Measurements from ENCODE around the gene IGSF21.

DNA sequence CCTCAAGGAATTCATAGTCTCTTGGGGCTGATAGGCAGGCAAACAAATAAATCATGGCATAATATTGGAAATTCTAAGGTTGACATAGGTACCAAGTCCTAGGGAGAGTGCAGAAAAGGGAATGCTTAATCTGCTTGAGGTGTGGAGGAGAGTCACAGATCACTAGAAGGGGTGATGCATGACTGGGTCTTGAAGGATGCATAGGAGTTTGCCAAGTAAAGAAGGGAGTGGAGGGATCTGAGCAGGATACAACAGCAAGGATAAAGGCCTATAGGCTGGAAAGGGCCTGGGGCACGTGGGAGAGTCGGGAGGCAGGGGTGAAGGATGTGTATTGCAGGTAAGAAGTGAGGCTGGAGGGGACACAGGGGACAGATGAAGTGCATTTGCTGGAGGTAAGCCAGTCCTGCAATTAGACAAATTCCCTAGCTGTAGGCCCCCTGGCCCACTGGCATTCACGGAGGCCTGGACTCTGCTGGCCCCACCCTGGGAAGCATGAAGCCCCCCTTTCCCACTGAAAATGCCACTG is 15.9 kb downstream of the IGSF21 start:
- TF ChIP-seq, protein P1, sequence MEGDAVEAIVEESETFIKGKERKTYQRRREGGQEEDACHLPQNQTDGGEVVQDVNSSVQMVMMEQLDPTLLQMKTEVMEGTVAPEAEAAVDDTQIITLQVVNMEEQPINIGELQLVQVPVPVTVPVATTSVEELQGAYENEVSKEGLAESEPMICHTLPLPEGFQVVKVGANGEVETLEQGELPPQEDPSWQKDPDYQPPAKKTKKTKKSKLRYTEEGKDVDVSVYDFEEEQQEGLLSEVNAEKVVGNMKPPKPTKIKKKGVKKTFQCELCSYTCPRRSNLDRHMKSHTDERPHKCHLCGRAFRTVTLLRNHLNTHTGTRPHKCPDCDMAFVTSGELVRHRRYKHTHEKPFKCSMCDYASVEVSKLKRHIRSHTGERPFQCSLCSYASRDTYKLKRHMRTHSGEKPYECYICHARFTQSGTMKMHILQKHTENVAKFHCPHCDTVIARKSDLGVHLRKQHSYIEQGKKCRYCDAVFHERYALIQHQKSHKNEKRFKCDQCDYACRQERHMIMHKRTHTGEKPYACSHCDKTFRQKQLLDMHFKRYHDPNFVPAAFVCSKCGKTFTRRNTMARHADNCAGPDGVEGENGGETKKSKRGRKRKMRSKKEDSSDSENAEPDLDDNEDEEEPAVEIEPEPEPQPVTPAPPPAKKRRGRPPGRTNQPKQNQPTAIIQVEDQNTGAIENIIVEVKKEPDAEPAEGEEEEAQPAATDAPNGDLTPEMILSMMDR (IDR thresholded peaks at IDR 0.05; ENCODE audit: control extremely low read depth in 1 of 3, insufficient read depth in 1 of 3, low read depth in 1 of 3, low read length in 3 of 3): no peak
- TF ChIP-seq POLR2AphosphoS5 (IDR thresholded peaks at IDR 0.05; ENCODE audit: low read depth, low read length): no peak
- no peak for TF ChIP-seq NANOG (IDR thresholded peaks at IDR 0.05; ENCODE audit: insufficient read depth, low read depth, low read length, poor library complexity, severe bottlenecking)
- TF ChIP-seq JUN (IDR thresholded peaks at IDR 0.05; ENCODE audit: low read depth, low read length): no peak
- TF ChIP-seq POLR2A (IDR thresholded peaks at IDR 0.05; ENCODE audit: control extremely low read depth in 1 of 2, low read depth in 2 of 2, low read length in 2 of 2): no peak
- TF ChIP-seq RBBP5 (IDR thresholded peaks at IDR 0.05; ENCODE audit: borderline replicate concordance, low read depth, low read length): no peak
- TF ChIP-seq, protein P2, sequence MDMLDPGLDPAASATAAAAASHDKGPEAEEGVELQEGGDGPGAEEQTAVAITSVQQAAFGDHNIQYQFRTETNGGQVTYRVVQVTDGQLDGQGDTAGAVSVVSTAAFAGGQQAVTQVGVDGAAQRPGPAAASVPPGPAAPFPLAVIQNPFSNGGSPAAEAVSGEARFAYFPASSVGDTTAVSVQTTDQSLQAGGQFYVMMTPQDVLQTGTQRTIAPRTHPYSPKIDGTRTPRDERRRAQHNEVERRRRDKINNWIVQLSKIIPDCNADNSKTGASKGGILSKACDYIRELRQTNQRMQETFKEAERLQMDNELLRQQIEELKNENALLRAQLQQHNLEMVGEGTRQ (IDR thresholded peaks at IDR 0.05; ENCODE audit: low read length): no peak
- no peak for TF ChIP-seq ASH2L (IDR thresholded peaks at IDR 0.05; ENCODE audit: low read length)
- TF ChIP-seq RXRA (IDR thresholded peaks at IDR 0.05; ENCODE audit: insufficient read depth, low read depth, low read length): no peak
- TF ChIP-seq, protein P3, sequence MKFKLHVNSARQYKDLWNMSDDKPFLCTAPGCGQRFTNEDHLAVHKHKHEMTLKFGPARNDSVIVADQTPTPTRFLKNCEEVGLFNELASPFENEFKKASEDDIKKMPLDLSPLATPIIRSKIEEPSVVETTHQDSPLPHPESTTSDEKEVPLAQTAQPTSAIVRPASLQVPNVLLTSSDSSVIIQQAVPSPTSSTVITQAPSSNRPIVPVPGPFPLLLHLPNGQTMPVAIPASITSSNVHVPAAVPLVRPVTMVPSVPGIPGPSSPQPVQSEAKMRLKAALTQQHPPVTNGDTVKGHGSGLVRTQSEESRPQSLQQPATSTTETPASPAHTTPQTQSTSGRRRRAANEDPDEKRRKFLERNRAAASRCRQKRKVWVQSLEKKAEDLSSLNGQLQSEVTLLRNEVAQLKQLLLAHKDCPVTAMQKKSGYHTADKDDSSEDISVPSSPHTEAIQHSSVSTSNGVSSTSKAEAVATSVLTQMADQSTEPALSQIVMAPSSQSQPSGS (IDR thresholded peaks at IDR 0.05; ENCODE audit: low read length): no peak
